IMR-90 (cell line): ENCODE data around the gene NDUFA3. TPM values are rescaled to one million over a fixed set of nuclear protein-coding genes. Genes with fewer than 3 reads are reported as not detected.

Experiments used
- ATAC-seq: fragments of 200-7000 bp; cut with Tn5 transposase; 2 replicates; pipeline ENCODE4 v1.9.1; 2020; ENCODE audit warnings: low read depth, mild to moderate bottlenecking, moderate library complexity
- BruUV-seq: library from RNA; stranded (reverse); fragments of 400-500 nt; replicated peaks from 2 replicates; lab custom pipeline; 2021; lab: Mats Ljungman, UMichigan
- CTCF ChIA-PET: fragments of 300-600 bp; formaldehyde crosslinking; extraction: SDS; loops from one replicate; lab custom pipeline; 2021; ENCODE audit warnings: antibody characterized with exemption; lab: Yijun Ruan, JAX
- POLR2A ChIA-PET: fragments of 300-600 bp; sonication (Branson Sonifier 250); formaldehyde crosslinking; loops from one replicate; lab custom pipeline; 2022; ENCODE audit warnings: antibody characterized with exemption; ENCODE audit not compliant: unreplicated experiment; lab: Charles Lee
- DNase-seq: peaks from one replicate; pipeline ENCODE4 v3.0.0; 2013
- H2AFZ ChIP-seq: replicated peaks from 2 replicates; pipeline ENCODE3; 2013; ENCODE audit warnings: low read length, mild to moderate bottlenecking; ENCODE audit not compliant: poor library complexity
- H2AK5ac ChIP-seq: 2 replicates; pipeline ENCODE4 v1.6.1; 2013; ENCODE audit warnings: low read depth, low read length, inconsistent platforms
- H2AK9ac ChIP-seq: replicated peaks from 2 replicates; pipeline ENCODE3; 2013; ENCODE audit warnings: mild to moderate bottlenecking, low read depth, low read length, moderate library complexity; ENCODE audit not compliant: poor library complexity
- H2BK120ac ChIP-seq: 2 replicates; pipeline ENCODE4 v1.6.1; 2013; ENCODE audit warnings: low read depth, low read length, inconsistent platforms
- H2BK15ac ChIP-seq: 3 replicates; pipeline ENCODE4 v1.6.1; 2013; ENCODE audit warnings: low read depth, low read length, inconsistent platforms
- H2BK20ac ChIP-seq: 2 replicates; pipeline ENCODE4 v1.6.1; 2013; ENCODE audit warnings: low read depth, mild to moderate bottlenecking, inconsistent platforms, low read length, moderate library complexity
- H2BK5ac ChIP-seq: 2 replicates; pipeline ENCODE4 v1.6.1; 2013; ENCODE audit warnings: mild to moderate bottlenecking, low read depth, low read length, inconsistent platforms; ENCODE audit not compliant: poor library complexity, severe bottlenecking
- H3K14ac ChIP-seq: replicated peaks from 2 replicates; pipeline ENCODE4 v1.6.1; 2013; ENCODE audit warnings: low read depth, low read length, inconsistent platforms
- H3K18ac ChIP-seq: 2 replicates; pipeline ENCODE4 v1.6.1; 2013; ENCODE audit warnings: low read depth, low read length, control low read depth
- H3K23ac ChIP-seq: 2 replicates; pipeline ENCODE4 v1.6.1; 2013; ENCODE audit warnings: low read depth, low read length, inconsistent platforms
- H3K27ac ChIP-seq: 2 replicates; pipeline ENCODE4 v1.5.1; 2013; ENCODE audit warnings: mild to moderate bottlenecking, control low read depth, low read length; ENCODE audit not compliant: insufficient read depth
- H3K27me3 ChIP-seq: 2 replicates; pipeline ENCODE4 v1.6.1; 2013; ENCODE audit warnings: low read length; ENCODE audit not compliant: control insufficient read depth, insufficient read depth
- H3K36me3 ChIP-seq: 2 replicates; pipeline ENCODE4 v1.6.1; 2013; ENCODE audit warnings: low read length, mixed read lengths; ENCODE audit not compliant: control insufficient read depth, insufficient read depth
- H3K4ac ChIP-seq: 2 replicates; pipeline ENCODE4 v1.6.1; 2013; ENCODE audit warnings: low read depth, low read length, inconsistent platforms
- H3K4me1 ChIP-seq: 2 replicates; pipeline ENCODE4 v1.6.1; 2013; ENCODE audit warnings: low read length, mixed read lengths; ENCODE audit not compliant: control insufficient read depth, insufficient read depth
- H3K4me2 ChIP-seq: 2 replicates; pipeline ENCODE4 v1.6.1; 2013; ENCODE audit warnings: low read depth, mild to moderate bottlenecking, control low read depth, low read length, moderate library complexity
- H3K4me3 ChIP-seq: 2 replicates; pipeline ENCODE4 v1.5.1; 2013; ENCODE audit warnings: low read depth, mild to moderate bottlenecking, control low read depth, low read length, moderate library complexity; ENCODE audit not compliant: insufficient read depth
- H3K56ac ChIP-seq: 2 replicates; pipeline ENCODE4 v1.6.1; 2013; ENCODE audit warnings: low read length, inconsistent platforms; ENCODE audit not compliant: insufficient read depth; ENCODE audit errors: extremely low read depth
- H3K79me1 ChIP-seq, 2 experiments: 2 replicates each; pipeline ENCODE4 v1.6.1; 2013; ENCODE audit warnings: low read length in 2 of 2, inconsistent platforms in 1 of 2, low read depth in 1 of 2
- H3K9ac ChIP-seq: 2 replicates; pipeline ENCODE4 v1.6.1; 2013; ENCODE audit warnings: low read depth, low read length, control low read depth
- H3K9me1 ChIP-seq: 2 replicates; pipeline ENCODE4 v1.6.1; 2013; ENCODE audit warnings: low read length, inconsistent platforms; ENCODE audit not compliant: insufficient read depth
- H3K9me3 ChIP-seq: 2 replicates; pipeline ENCODE4 v1.6.1; 2013; ENCODE audit warnings: low read length; ENCODE audit not compliant: control insufficient read depth, insufficient read depth
- H4K20me1 ChIP-seq: 2 replicates; pipeline ENCODE4 v1.6.1; 2013; ENCODE audit warnings: low read length, inconsistent platforms; ENCODE audit not compliant: insufficient read depth
- H4K5ac ChIP-seq: 2 replicates; pipeline ENCODE4 v1.6.1; 2013; ENCODE audit warnings: mild to moderate bottlenecking, low read depth, low read length, control low read depth
- H4K8ac ChIP-seq, 2 experiments: 2 replicates each; pipeline ENCODE4 v1.6.1; 2013; ENCODE audit warnings: low read depth in 2 of 2, low read length in 2 of 2, control low read depth in 1 of 2, inconsistent platforms in 1 of 2
- H4K91ac ChIP-seq: 2 replicates; pipeline ENCODE4 v1.6.1; 2013; ENCODE audit warnings: low read depth, low read length, inconsistent platforms; ENCODE audit not compliant: insufficient read depth
- BHLHE40 ChIP-seq: fragments of 150-350 bp; IDR thresholded peaks from 2 replicates; pipeline ENCODE4 v1.6.1; 2016; ENCODE audit warnings: mild to moderate bottlenecking, low read depth, low read length
- CEBPB ChIP-seq: IDR thresholded peaks from 2 replicates; pipeline ENCODE4 v1.6.1; 2012; ENCODE audit warnings: low read depth, low read length, improper control_type of control experiment
- CTCF ChIP-seq: conservative IDR thresholded peaks from 2 replicates; pipeline ENCODE4 v1.5.1; 2012; ENCODE audit warnings: mild to moderate bottlenecking, low read depth, low read length, improper control_type of control experiment
- ELK1 ChIP-seq: fragments of 150-350 bp; IDR thresholded peaks from 2 replicates; pipeline ENCODE4 v1.6.1; 2016; ENCODE audit warnings: low read depth, mild to moderate bottlenecking, low read length, moderate library complexity, borderline replicate concordance
- FOS ChIP-seq: fragments of 150-350 bp; IDR thresholded peaks from 2 replicates; pipeline ENCODE4 v1.6.1; 2016; ENCODE audit warnings: low read depth, low read length
- MXI1 ChIP-seq: IDR thresholded peaks from 2 replicates; pipeline ENCODE4 v1.6.1; 2012; ENCODE audit warnings: low read depth, mild to moderate bottlenecking, low read length, moderate library complexity, borderline replicate concordance
- NFE2L2 ChIP-seq: fragments of 150-350 bp; IDR thresholded peaks from 2 replicates; pipeline ENCODE4 v1.6.1; 2016; ENCODE audit warnings: low read depth, mild to moderate bottlenecking, low read length
- POLR2A ChIP-seq: IDR thresholded peaks from 2 replicates; pipeline ENCODE4 v1.6.1; 2012; ENCODE audit warnings: mild to moderate bottlenecking, low read depth, low read length
- RAD21 ChIP-seq: IDR thresholded peaks from 2 replicates; pipeline ENCODE4 v1.6.1; 2012; ENCODE audit warnings: low read length, improper control_type of control experiment
- RCOR1 ChIP-seq: IDR thresholded peaks from 2 replicates; pipeline ENCODE4 v1.6.1; 2012; ENCODE audit warnings: mild to moderate bottlenecking, low read length, improper control_type of control experiment; ENCODE audit not compliant: insufficient replicate concordance
- RFX5 ChIP-seq: IDR thresholded peaks from 2 replicates; pipeline ENCODE4 v1.8.0; 2012; ENCODE audit warnings: low read depth, mild to moderate bottlenecking, low read length, moderate library complexity
- SMC3 ChIP-seq: fragments of 150-350 bp; IDR thresholded peaks from 2 replicates; pipeline ENCODE4 v1.6.1; 2016; ENCODE audit warnings: low read depth, mild to moderate bottlenecking, antibody characterized with exemption, low read length, moderate library complexity
- USF2 ChIP-seq: fragments of 150-350 bp; IDR thresholded peaks from 2 replicates; pipeline ENCODE4 v1.6.1; 2017; ENCODE audit warnings: mild to moderate bottlenecking, antibody characterized with exemption, low read length, low read depth
- WGBS, 2 experiments: methylation state at CpG; one replicate each; pipeline versions ENCODE4 v1.1.5 to v1.1.7; 2013; ENCODE audit warnings: missing lambda C conversion rate in 2 of 2; ENCODE audit not compliant: insufficient read length in 1 of 2; ENCODE audit errors: extremely low coverage in 2 of 2; 5-methylcytosine and 5-hydroxymethylcytosine counted together
- dilution Hi-C: fragments of 300-500 bp; cut with HindIII; formaldehyde crosslinking; loops from one replicate; pipeline ENCODE4 v1.14.3; 2018; ENCODE audit warnings: low sequenced_read_pairs; ENCODE audit not compliant: unreplicated experiment
- in situ Hi-C: fragments of 300-500 bp; cut with MboI; formaldehyde crosslinking; loops from 3 replicates; pipeline ENCODE4 v1.14.3; 2019; ENCODE audit warnings: low sequenced_read_pairs, inconsistent platforms, mixed read lengths
- intact Hi-C: fragments of 100-400 bp; cut with micrococcal nuclease; formaldehyde crosslinking; loops from 2 replicates; pipeline ENCODE4 v1.10.0; 2022
- polyA plus RNA-seq, 3 experiments: library from polyadenylated mRNA; depleted of rRNA; stranded (reverse); fragments of >200 nt; gene quantifications; 2 replicates each; pipeline ENCODE4 v1.2.3, GENCODE V29; 2012; ENCODE audit warnings: low replicate concordance in 1 of 3
- total RNA-seq: library from RNA; depleted of rRNA; stranded (reverse); fragments of >200 nt; gene quantifications from 2 replicates; pipeline ENCODE4 v1.2.3, GENCODE V29; 2012

The NDUFA3 gene
- total and polyA plus RNA-seq, 2 of the 4 experiments (the other 2 are of a cell fraction) = 7.9 to 85.0 TPM

- TF ChIP-seq CTCF = no peak
Measured at GRCh38 chr19:54102421-54103169, at the start of gene NDUFA3 (continued).

GRCh38 chr19:54062643-54063042 lies 40.0 kb upstream of the NDUFA3 start:
- no peak overlapping the region for H2BK15ac ChIP-seq
- H2AK9ac ChIP-seq = no peak overlapping the region
- BruUV-seq = no TSS peak
- H2AK5ac ChIP-seq = no peak overlapping the region
- ATAC-seq (no peak), DNase-seq (no peak)
- H3K9me3 ChIP-seq = no peaks in the 10 kb centered on the region
- H4K20me1 ChIP-seq = no peaks in the 10 kb centered on the region
- dilution Hi-C loops = no loop called here
- ChIA-PET CTCF (no interaction called here), POLR2A (no interaction called here)
- no peak overlapping the region for H3K18ac ChIP-seq
- H2BK20ac ChIP-seq = no peak overlapping the region
- no peak overlapping the region for H3K27ac ChIP-seq
- no peaks in the 10 kb centered on the region for H3K4me1 ChIP-seq
- no peak overlapping the region for H3K23ac ChIP-seq
- no peak overlapping the region for H2AFZ ChIP-seq
- intact Hi-C loops = no loop called here
- H4K91ac ChIP-seq = no peak overlapping the region
- H3K36me3 ChIP-seq = no peaks in the 10 kb centered on the region
- H3K56ac ChIP-seq = no peak overlapping the region; the same call in 1 of the 2 replicates
- H3K79me1 ChIP-seq = no peaks in the 10 kb centered on the region
- no peak overlapping the region for H4K8ac ChIP-seq
- no peak overlapping the region for H3K14ac ChIP-seq
- no peak overlapping the region for H3K9ac ChIP-seq
- WGBS, 2 experiments = 66% methylated on average over 7 of the region's 9 CpGs; no CpG with 5 or more reads in 1 of the 2 experiments
- in situ Hi-C loops = no loop called here
- H3K4ac ChIP-seq = no peak overlapping the region
- H2BK120ac ChIP-seq = no peak overlapping the region
- H3K4me3 ChIP-seq = no peak overlapping the region
- no peak overlapping the region for H4K5ac ChIP-seq
- H2BK5ac ChIP-seq = no peak overlapping the region
- no peaks in the 10 kb centered on the region for H3K9me1 ChIP-seq
- H3K4me2 ChIP-seq = no peak overlapping the region
- no peaks in the 10 kb centered on the region for H3K27me3 ChIP-seq
- no peak for TF ChIP-seq RAD21
- TF ChIP-seq SMC3 = no peak
- no peak for TF ChIP-seq POLR2A
- no peak for TF ChIP-seq MXI1
- TF ChIP-seq BHLHE40 = no peak
- TF ChIP-seq USF2 = no peak
- TF ChIP-seq RCOR1 = no peak
- no peak for TF ChIP-seq CEBPB
- TF ChIP-seq NFE2L2 = no peak
- TF ChIP-seq RFX5 = no peak
- TF ChIP-seq FOS = no peak
- TF ChIP-seq ELK1 = no peak
